Vagina (tissue), 2 donors: Measurements from ENCODE around the gene BARX2. TPM values are rescaled to one million over a fixed set of nuclear protein-coding genes. Genes with fewer than 3 reads are reported as not detected.

Experiments used
- DNase-seq, 2 donors: peaks; one replicate each; pipeline ENCODE4 v3.0.0-alpha.2; 2017; ENCODE audit errors: extremely low spot score in 2 of 2
- H3K27ac ChIP-seq: fragments of 200-600 bp; sonication (generic); one replicate; pipeline ENCODE4 v1.5.1; 2019
- H3K27me3 ChIP-seq: fragments of 200-600 bp; sonication (generic); one replicate; pipeline ENCODE4 v1.5.1; 2019
- H3K36me3 ChIP-seq, 2 donors: fragments of 200-600 bp; sonication (generic); one replicate each; pipeline ENCODE4 v1.5.1; 2017 to 2019
- H3K4me1 ChIP-seq: fragments of 200-600 bp; sonication (generic); one replicate; pipeline ENCODE4 v1.5.1; 2019
- H3K4me3 ChIP-seq, 2 donors: fragments of 200-600 bp; sonication (generic); 1 replicate in 1 of 2; 2 replicates in 1 of 2; pipeline ENCODE4 v1.5.1; 2016 to 2019
- H3K9me3 ChIP-seq: fragments of 200-600 bp; sonication (generic); one replicate; pipeline ENCODE4 v1.5.1; 2019
- POLR2A ChIP-seq, 2 donors: fragments of 450-650 bp; IDR thresholded peaks; one replicate each; pipeline ENCODE4 v1.6.1; 2017; ENCODE audit warnings: antibody characterized with exemption in 2 of 2, mild to moderate bottlenecking in 2 of 2, moderate library complexity in 2 of 2
- POLR2AphosphoS5 ChIP-seq, 2 donors: sonication (generic); formaldehyde crosslinking; IDR thresholded peaks; one replicate each; pipeline ENCODE4 v1.9.0; 2017; ENCODE audit warnings: antibody characterized with exemption in 2 of 2, mild to moderate bottlenecking in 2 of 2, low read depth in 1 of 2; ENCODE audit not compliant: insufficient read depth in 1 of 2
- intact Hi-C: fragments of 100-400 bp; cut with DNase I; formaldehyde crosslinking; loops from one replicate; pipeline ENCODE4 v1.15.1; 2023
- total RNA-seq: library from RNA; depleted of rRNA; stranded (reverse); fragments of >200 nt; gene quantifications from one replicate; pipeline ENCODE4 v1.2.3, GENCODE V29; 2016
- TF ChIP-seq, protein P1 (sequence below), 3 experiments: fragments of 450-650 bp in 2 of 3; fragments of 200-600 bp in 1 of 3; sonication (generic) in 1 of 3; IDR thresholded peaks; one replicate each; pipeline ENCODE4 v1.5.1; 2017 to 2019; ENCODE audit warnings: antibody characterized with exemption in 3 of 3, mild to moderate bottlenecking in 2 of 3, moderate library complexity in 2 of 3

BARX2 gene
- total RNA-seq, 1 donor from 2014 or later, result 25.3 TPM

DNA sequence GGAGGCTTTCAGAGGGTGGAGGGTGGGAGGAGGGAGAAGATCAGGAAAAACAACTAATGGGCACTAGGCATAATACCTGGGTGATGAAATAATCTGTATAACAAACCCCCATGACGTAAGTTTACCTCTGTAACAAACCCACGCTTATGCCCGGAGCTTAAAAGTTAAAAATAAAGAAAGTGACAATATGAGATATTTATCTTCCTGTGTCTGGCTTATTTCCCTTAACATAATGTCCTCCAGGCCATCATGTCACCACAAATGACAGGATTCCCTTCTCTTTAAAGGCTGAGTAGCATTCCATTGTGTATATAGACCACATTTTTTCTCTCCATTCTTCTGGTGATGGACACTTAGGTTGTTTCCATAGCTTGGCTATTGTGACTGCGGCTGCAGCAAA, 79.5 kb downstream of the BARX2 start:
- H3K4me3 ChIP-seq, result no peak overlapping the region
- no peak overlapping the region for H3K27ac ChIP-seq
- H3K27me3 ChIP-seq, result no peaks in the 10 kb centered on the region
- no peak for DNase-seq
- no peaks in the 10 kb centered on the region for H3K36me3 ChIP-seq
- intact Hi-C loops, result no loop called here
- TF ChIP-seq, protein P1, sequence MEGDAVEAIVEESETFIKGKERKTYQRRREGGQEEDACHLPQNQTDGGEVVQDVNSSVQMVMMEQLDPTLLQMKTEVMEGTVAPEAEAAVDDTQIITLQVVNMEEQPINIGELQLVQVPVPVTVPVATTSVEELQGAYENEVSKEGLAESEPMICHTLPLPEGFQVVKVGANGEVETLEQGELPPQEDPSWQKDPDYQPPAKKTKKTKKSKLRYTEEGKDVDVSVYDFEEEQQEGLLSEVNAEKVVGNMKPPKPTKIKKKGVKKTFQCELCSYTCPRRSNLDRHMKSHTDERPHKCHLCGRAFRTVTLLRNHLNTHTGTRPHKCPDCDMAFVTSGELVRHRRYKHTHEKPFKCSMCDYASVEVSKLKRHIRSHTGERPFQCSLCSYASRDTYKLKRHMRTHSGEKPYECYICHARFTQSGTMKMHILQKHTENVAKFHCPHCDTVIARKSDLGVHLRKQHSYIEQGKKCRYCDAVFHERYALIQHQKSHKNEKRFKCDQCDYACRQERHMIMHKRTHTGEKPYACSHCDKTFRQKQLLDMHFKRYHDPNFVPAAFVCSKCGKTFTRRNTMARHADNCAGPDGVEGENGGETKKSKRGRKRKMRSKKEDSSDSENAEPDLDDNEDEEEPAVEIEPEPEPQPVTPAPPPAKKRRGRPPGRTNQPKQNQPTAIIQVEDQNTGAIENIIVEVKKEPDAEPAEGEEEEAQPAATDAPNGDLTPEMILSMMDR (IDR thresholded peaks at IDR 0.05), result no peak
- TF ChIP-seq POLR2A (IDR thresholded peaks at IDR 0.05) (no peak), POLR2AphosphoS5 (IDR thresholded peaks at IDR 0.05; ENCODE audit: insufficient read depth in 1 of 2, low read depth in 1 of 2) (no peak)
- H3K4me1 ChIP-seq, result peaks cover 16% of the 10 kb centered on the region
- H3K9me3 ChIP-seq, result no peaks in the 10 kb centered on the region

DNA sequence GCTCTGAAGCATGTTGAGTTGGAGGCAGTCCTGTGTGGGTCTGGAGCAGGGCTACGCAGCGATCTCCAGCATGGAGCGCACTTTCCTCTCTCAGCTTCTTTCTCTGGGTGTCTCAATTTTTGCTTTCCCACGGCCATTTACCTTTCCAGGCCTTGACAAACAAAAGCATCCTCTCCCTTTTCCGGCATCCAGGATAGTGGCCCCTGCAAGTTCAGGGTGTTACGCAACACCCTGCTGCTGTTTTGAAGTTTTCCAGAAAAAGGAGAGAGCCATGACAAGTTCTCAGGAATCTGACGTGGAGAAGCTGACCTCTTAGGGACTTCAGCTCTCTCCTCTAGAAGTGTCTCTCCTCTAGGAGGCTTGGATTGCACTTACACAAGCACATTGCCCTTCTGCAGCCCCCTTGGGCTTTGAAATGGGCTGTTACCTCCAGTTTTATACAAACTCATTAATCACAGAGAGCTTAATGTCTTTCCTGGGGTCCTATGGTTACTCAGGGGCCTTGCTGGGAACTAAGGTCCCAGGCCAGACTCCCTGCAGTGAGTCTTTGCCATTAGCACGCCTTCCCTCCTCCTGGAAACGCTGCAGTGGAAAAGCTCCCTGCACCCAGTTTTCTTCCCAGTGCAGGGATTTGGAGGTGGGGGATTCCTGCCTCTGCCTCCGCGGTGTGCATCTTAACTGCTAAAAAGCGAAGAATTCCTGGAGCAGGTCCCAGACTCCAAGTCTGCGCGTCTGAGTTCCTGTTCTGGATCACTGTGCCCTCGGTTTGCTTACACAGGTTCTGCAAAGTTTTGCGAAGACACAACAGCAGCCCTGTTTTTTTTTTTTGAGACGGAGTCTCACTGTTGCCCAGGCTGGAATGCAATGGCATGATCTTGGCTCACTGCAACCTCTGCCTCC, 80.4 kb downstream of the BARX2 start:
- H3K27me3 ChIP-seq, result no peaks in the 10 kb centered on the region
- peaks cover 16% of the 10 kb centered on the region for H3K4me1 ChIP-seq
- H3K9me3 ChIP-seq, result no peaks in the 10 kb centered on the region
- H3K4me3 ChIP-seq, result no peak overlapping the region
- no peaks in the 10 kb centered on the region for H3K36me3 ChIP-seq
- DNase-seq, result no peak
- TF ChIP-seq, protein P1 (IDR thresholded peaks at IDR 0.05), result no peak
- TF ChIP-seq POLR2AphosphoS5 (IDR thresholded peaks at IDR 0.05; ENCODE audit: insufficient read depth in 1 of 2, low read depth in 1 of 2) (no peak), POLR2A (IDR thresholded peaks at IDR 0.05) (no peak)
- no peak overlapping the region for H3K27ac ChIP-seq
- intact Hi-C loops, result no loop called here

DNA sequence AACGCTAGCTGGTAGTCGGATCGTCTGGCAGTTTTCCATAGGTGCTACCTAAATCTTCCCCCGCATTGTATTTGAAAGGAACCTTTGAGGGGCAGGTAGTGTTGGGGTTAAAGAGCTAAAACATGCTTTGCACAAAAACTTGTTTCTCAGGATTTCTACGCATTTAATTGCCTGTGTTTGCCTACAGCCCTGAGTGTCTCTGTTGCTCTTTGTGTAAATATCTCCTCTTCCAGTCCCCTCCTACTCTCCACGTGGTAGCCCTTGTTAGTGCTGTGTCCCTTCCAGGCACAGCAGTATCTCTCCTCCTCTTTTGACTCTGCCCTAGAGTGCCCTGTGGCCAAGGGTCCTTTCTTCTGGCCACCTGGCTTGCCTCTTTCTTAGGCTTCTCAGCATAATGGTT, 81.7 kb downstream of the BARX2 start:
- Histone ChIP-seq H3K9me3 (no peaks in the 10 kb centered on the region), H3K4me3 (no peak overlapping the region), H3K27ac (no peak overlapping the region), H3K4me1 (peaks cover 16% of the 10 kb centered on the region), H3K27me3 (no peaks in the 10 kb centered on the region), H3K36me3 (no peaks in the 10 kb centered on the region)
- intact Hi-C loops, result no loop called here
- no peak for DNase-seq
- TF ChIP-seq POLR2A (IDR thresholded peaks at IDR 0.05), result no peak
- TF ChIP-seq POLR2AphosphoS5 (IDR thresholded peaks at IDR 0.05; ENCODE audit: insufficient read depth in 1 of 2, low read depth in 1 of 2), result no peak
- TF ChIP-seq, protein P1 (IDR thresholded peaks at IDR 0.05), result no peak

DNA sequence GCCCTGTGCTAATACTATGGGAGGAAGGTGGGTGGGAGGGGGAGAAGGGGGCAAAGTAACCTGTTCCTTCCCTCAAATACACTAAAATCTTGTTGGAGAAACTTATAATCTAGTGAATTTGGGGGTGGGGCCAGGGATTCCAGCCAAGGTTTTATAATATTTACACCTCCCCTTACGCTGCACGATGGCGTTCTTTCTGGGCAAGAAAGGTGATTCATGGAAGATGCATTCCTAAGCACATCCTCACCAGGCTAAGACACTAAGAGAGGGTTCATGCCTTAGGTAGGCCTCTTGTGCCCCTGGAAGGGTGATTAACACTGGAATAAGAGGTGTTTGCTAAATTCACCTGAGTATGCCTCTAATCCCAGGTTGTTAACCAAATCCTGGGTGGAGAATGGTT, 82.6 kb downstream of the BARX2 start:
- Histone ChIP-seq H3K27me3 (no peaks in the 10 kb centered on the region), H3K27ac (no peak overlapping the region), H3K4me1 (peaks cover 16% of the 10 kb centered on the region), H3K9me3 (no peaks in the 10 kb centered on the region), H3K4me3 (no peak overlapping the region), H3K36me3 (no peaks in the 10 kb centered on the region)
- intact Hi-C loops, result no loop called here
- DNase-seq, result no peak
- no peak for TF ChIP-seq POLR2AphosphoS5 (IDR thresholded peaks at IDR 0.05; ENCODE audit: insufficient read depth in 1 of 2, low read depth in 1 of 2)
- TF ChIP-seq POLR2A (IDR thresholded peaks at IDR 0.05), result no peak
- TF ChIP-seq, protein P1 (IDR thresholded peaks at IDR 0.05), result no peak
